GM23338 (cell line): ENCODE results near the gene FKBP10. TPM values are rescaled to one million over a fixed set of nuclear protein-coding genes. Genes with fewer than 3 reads are reported as not detected.

Source experiments
- ATAC-seq: fragments of 200-7000 bp; cut with Tn5 transposase; 3 replicates; pipeline ENCODE4 v1.9.1; 2020
- DNase-seq: peaks from one replicate; pipeline ENCODE4 v3.0.0-alpha.2; 2015; ENCODE audit warnings: low spot score
- H2AFZ ChIP-seq: fragments of 200-600 bp; sonication (generic); 2 replicates; pipeline ENCODE4 v1.8.0; 2016; ENCODE audit warnings: antibody characterized with exemption, mild to moderate bottlenecking, moderate library complexity
- H3F3A ChIP-seq: fragments of 200-600 bp; sonication (generic); replicated peaks from 2 replicates; pipeline ENCODE4 v1.8.0; 2017; ENCODE audit warnings: antibody characterized with exemption, mixed run types, low read depth
- H3K27ac ChIP-seq: fragments of 200-600 bp; sonication (generic); 2 replicates; pipeline ENCODE4 v1.6.1; 2016; ENCODE audit warnings: low read depth
- H3K27me3 ChIP-seq: fragments of 200-600 bp; sonication (generic); 2 replicates; pipeline ENCODE4 v1.8.0; 2016; ENCODE audit warnings: mild to moderate bottlenecking, mixed run types, moderate library complexity; ENCODE audit not compliant: insufficient read depth
- H3K36me3 ChIP-seq: fragments of 200-600 bp; sonication (generic); 2 replicates; pipeline ENCODE4 v1.8.0; 2016; ENCODE audit warnings: mild to moderate bottlenecking; ENCODE audit not compliant: insufficient read depth
- H3K4me1 ChIP-seq: fragments of 200-600 bp; sonication (generic); 2 replicates; pipeline ENCODE4 v1.8.0; 2016; ENCODE audit warnings: mild to moderate bottlenecking, moderate library complexity; ENCODE audit not compliant: insufficient read depth
- H3K4me2 ChIP-seq: fragments of 200-600 bp; sonication (generic); 2 replicates; pipeline ENCODE4 v1.7.1; 2017; ENCODE audit warnings: mixed run types
- H3K4me3 ChIP-seq: fragments of 200-600 bp; sonication (generic); 2 replicates; pipeline ENCODE4 v1.6.1; 2016; ENCODE audit warnings: mixed run types
- H3K79me2 ChIP-seq: fragments of 200-600 bp; sonication (generic); replicated peaks from 2 replicates; pipeline ENCODE4 v1.8.0; 2017; ENCODE audit warnings: mild to moderate bottlenecking; ENCODE audit not compliant: insufficient read depth
- H3K9me2 ChIP-seq: fragments of 200-600 bp; sonication (generic); 2 replicates; pipeline ENCODE4 v1.8.0; 2017; ENCODE audit not compliant: insufficient read depth
- H4K20me1 ChIP-seq: fragments of 200-600 bp; sonication (generic); replicated peaks from 2 replicates; pipeline ENCODE4 v1.8.0; 2017; ENCODE audit warnings: mild to moderate bottlenecking; ENCODE audit not compliant: insufficient read depth
- H3K27ac Mint-ChIP-seq: 2 replicates; pipeline ENCODE4 v1.8.0; 2020; ENCODE audit warnings: inconsistent platforms, mild to moderate bottlenecking, moderate library complexity, mixed read lengths
- H3K27me3 Mint-ChIP-seq: 3 replicates; pipeline ENCODE4 v1.8.0; 2022; ENCODE audit warnings: low read depth, mild to moderate bottlenecking, moderate library complexity, mixed read lengths, inconsistent platforms; ENCODE audit not compliant: insufficient read depth, poor library complexity
- H3K36me3 Mint-ChIP-seq: 3 replicates; pipeline ENCODE4 v1.8.0; 2021; ENCODE audit warnings: low read depth, mild to moderate bottlenecking, inconsistent platforms, moderate library complexity, mixed read lengths
- H3K4me1 Mint-ChIP-seq: 3 replicates; pipeline ENCODE4 v1.8.0; 2020; ENCODE audit warnings: mild to moderate bottlenecking, inconsistent platforms, mixed read lengths
- H3K4me3 Mint-ChIP-seq: 3 replicates; pipeline ENCODE4 v1.8.0; 2021; ENCODE audit warnings: moderate library complexity, mild to moderate bottlenecking, inconsistent platforms, mixed read lengths
- H3K9me3 Mint-ChIP-seq: 3 replicates; pipeline ENCODE4 v1.8.0; 2020; ENCODE audit warnings: moderate library complexity, mild to moderate bottlenecking, inconsistent platforms, mixed read lengths
- CREB1 ChIP-seq: fragments of 250-450 bp; sonication (Bioruptor Pico); IDR thresholded peaks from 2 replicates; pipeline ENCODE4 v1.5.0; 2020; ENCODE audit warnings: low read depth, mild to moderate bottlenecking, moderate library complexity
- EZH2 ChIP-seq: fragments of 200-600 bp; sonication (generic); IDR thresholded peaks from one replicate; pipeline ENCODE4 v1.8.0; 2017; ENCODE audit warnings: antibody characterized with exemption, mild to moderate bottlenecking, low read depth; ENCODE audit not compliant: unreplicated experiment
- EZH2phosphoT487 ChIP-seq: fragments of 200-600 bp; sonication (generic); IDR thresholded peaks from one replicate; pipeline ENCODE4 v1.8.1; 2018; ENCODE audit warnings: antibody characterized with exemption; ENCODE audit not compliant: unreplicated experiment
- NANOG ChIP-seq: IDR thresholded peaks from 2 replicates; pipeline ENCODE4 v1.6.1; 2016; ENCODE audit warnings: antibody characterized with exemption, borderline replicate concordance
- POLR2AphosphoS5 ChIP-seq: IDR thresholded peaks from 2 replicates; pipeline ENCODE4 v1.6.1; 2016; ENCODE audit warnings: antibody characterized with exemption, low read depth
- STAT1 ChIP-seq: IDR thresholded peaks from one replicate; pipeline ENCODE4 v1.6.1; 2016; ENCODE audit warnings: antibody characterized with exemption; ENCODE audit not compliant: unreplicated experiment
- polyA plus RNA-seq: library from polyadenylated mRNA; unstranded; fragments of >200 nt; fragmentation: Nextera tagmentation; extraction: Ambion mirVana; gene quantifications from 2 replicates; pipeline ENCODE4 v1.2.1, GENCODE V29; 2016
- total RNA-seq: library from RNA; depleted of rRNA; stranded (reverse); fragments of >200 nt; shearing (Covaris generic); gene quantifications from 2 replicates; pipeline ENCODE4 v1.2.3, GENCODE V29; 2014
- TF ChIP-seq, protein P1 (sequence below): IDR thresholded peaks from 2 replicates; pipeline ENCODE4 v1.6.1; 2016; ENCODE audit warnings: antibody characterized with exemption
- TF ChIP-seq, protein P2 (sequence below), 2 experiments: fragments of 200-600 bp in 1 of 2; sonication (generic) in 1 of 2; conservative IDR thresholded peaks; 2 replicates each; pipeline versions ENCODE4 v1.5.1 to v1.6.1; 2016 to 2017; ENCODE audit warnings: antibody characterized with exemption in 2 of 2, low read depth in 2 of 2, mild to moderate bottlenecking in 2 of 2, moderate library complexity in 1 of 2
- TF ChIP-seq, protein P3 (sequence below): fragments of 250-450 bp; sonication (Bioruptor Pico); IDR thresholded peaks from 2 replicates; pipeline ENCODE4 v1.5.0; 2020; ENCODE audit warnings: mild to moderate bottlenecking, moderate library complexity

Gene FKBP10
- total and polyA plus RNA-seq, 2 experiments from 2014 or later, result 26.2 to 151 TPM

DNA sequence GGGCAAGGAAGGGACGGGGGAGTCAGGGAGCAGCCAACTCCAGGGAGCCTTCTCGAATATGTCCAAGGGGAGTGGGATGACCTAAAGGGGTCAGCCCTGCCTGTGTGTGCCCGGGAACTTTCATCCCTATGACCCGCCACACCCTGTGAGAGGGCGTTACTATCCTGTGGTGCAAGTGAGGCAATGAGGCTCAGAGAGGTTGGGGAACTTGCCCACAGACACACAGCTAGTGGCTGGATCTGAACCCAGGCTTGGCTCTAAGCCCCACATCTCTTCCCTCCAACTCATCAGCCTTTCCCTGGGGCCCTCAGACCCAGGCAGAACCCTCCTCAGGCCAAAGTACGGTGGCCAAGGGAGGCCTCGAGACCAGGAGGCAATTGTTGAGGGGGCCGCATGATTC, 49.5 kb upstream of the FKBP10 start:
- H3K4me1 ChIP-seq, result no peaks in the 10 kb centered on the region
- H3K4me2 ChIP-seq, result no peak overlapping the region
- peaks cover 97% of the 10 kb centered on the region for H3K36me3 Mint-ChIP-seq
- no peaks in the 10 kb centered on the region for H3K27me3 ChIP-seq
- H2AFZ ChIP-seq, result no peak overlapping the region
- H3K27ac ChIP-seq, result no peak overlapping the region
- no peak overlapping the region for H3K27ac Mint-ChIP-seq
- DNase-seq, result no peak
- 0 out of 2 replicates have a peak, but pooled peaks cover 3% of the 10 kb centered on the region for H4K20me1 ChIP-seq
- no peaks in the 10 kb centered on the region for H3K27me3 Mint-ChIP-seq
- H3K9me2 ChIP-seq, result no peaks in the 10 kb centered on the region
- H3K4me3 ChIP-seq, result no peak overlapping the region
- no peaks in the 10 kb centered on the region for H3K4me1 Mint-ChIP-seq
- no peaks in the 10 kb centered on the region for H3K9me3 Mint-ChIP-seq
- H3K4me3 Mint-ChIP-seq, result no peak overlapping the region
- H3K79me2 ChIP-seq, result no peaks in the 10 kb centered on the region
- 0 out of 2 replicates have a peak, but pooled peaks cover 2% of the 10 kb centered on the region for H3F3A ChIP-seq
- H3K36me3 ChIP-seq, result peaks cover 27% of the 10 kb centered on the region
- ATAC-seq, result no peak
- no peak for TF ChIP-seq EZH2phosphoT487
- TF ChIP-seq, protein P1, sequence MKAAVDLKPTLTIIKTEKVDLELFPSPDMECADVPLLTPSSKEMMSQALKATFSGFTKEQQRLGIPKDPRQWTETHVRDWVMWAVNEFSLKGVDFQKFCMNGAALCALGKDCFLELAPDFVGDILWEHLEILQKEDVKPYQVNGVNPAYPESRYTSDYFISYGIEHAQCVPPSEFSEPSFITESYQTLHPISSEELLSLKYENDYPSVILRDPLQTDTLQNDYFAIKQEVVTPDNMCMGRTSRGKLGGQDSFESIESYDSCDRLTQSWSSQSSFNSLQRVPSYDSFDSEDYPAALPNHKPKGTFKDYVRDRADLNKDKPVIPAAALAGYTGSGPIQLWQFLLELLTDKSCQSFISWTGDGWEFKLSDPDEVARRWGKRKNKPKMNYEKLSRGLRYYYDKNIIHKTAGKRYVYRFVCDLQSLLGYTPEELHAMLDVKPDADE, result no peak
- TF ChIP-seq CREB1 (CRISPR knock-in tag), result no peak
- no peak for TF ChIP-seq NANOG

DNA sequence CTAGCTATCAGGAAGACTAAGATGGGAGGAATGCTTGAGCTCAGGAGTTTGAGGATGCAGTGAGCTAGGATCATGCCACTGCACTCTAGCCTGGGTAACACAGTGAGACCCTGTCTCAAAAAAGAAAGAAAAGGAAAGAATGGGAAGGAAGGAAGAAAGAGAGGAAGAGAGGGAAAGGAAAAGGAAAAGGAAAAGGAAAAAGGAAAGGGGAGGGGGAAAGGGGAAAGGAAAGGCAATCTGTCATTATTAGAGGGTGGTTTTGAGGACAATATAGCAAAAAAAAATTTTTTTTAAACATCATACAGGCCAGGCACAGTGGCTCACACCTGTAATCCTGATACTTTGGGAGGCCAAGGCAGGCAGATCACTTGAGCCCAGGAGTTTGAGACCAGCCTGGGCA, 46.7 kb upstream of the FKBP10 start:
- no peaks in the 10 kb centered on the region for H3K27me3 ChIP-seq
- peaks cover 30% of the 10 kb centered on the region for H3K36me3 ChIP-seq
- Mint-ChIP-seq H3K27ac (no peak overlapping the region), H3K9me3 (no peaks in the 10 kb centered on the region), H3K4me1 (no peaks in the 10 kb centered on the region), H3K4me3 (no peak overlapping the region), H3K27me3 (peaks cover 4% of the 10 kb centered on the region), H3K36me3 (peaks cover 96% of the 10 kb centered on the region)
- H3K9me2 ChIP-seq, result no peaks in the 10 kb centered on the region
- no peaks in the 10 kb centered on the region for H3K79me2 ChIP-seq
- H3F3A ChIP-seq, result 0 out of 2 replicates have a peak, but pooled peaks cover 9% of the 10 kb centered on the region
- no peak overlapping the region for H3K27ac ChIP-seq
- H3K4me2 ChIP-seq, result no peak overlapping the region
- no peak overlapping the region for H2AFZ ChIP-seq
- DNase-seq, result no peak
- no peak for ATAC-seq
- H4K20me1 ChIP-seq, result 0 out of 2 replicates have a peak, but pooled peaks cover 3% of the 10 kb centered on the region
- no peak overlapping the region for H3K4me3 ChIP-seq
- no peaks in the 10 kb centered on the region for H3K4me1 ChIP-seq
- TF ChIP-seq EZH2 (no peak), STAT1 (no peak), POLR2AphosphoS5 (no peak), CREB1 (CRISPR knock-in tag) (no peak), NANOG (no peak)
- TF ChIP-seq, protein P2, sequence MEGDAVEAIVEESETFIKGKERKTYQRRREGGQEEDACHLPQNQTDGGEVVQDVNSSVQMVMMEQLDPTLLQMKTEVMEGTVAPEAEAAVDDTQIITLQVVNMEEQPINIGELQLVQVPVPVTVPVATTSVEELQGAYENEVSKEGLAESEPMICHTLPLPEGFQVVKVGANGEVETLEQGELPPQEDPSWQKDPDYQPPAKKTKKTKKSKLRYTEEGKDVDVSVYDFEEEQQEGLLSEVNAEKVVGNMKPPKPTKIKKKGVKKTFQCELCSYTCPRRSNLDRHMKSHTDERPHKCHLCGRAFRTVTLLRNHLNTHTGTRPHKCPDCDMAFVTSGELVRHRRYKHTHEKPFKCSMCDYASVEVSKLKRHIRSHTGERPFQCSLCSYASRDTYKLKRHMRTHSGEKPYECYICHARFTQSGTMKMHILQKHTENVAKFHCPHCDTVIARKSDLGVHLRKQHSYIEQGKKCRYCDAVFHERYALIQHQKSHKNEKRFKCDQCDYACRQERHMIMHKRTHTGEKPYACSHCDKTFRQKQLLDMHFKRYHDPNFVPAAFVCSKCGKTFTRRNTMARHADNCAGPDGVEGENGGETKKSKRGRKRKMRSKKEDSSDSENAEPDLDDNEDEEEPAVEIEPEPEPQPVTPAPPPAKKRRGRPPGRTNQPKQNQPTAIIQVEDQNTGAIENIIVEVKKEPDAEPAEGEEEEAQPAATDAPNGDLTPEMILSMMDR (conservative IDR thresholded peaks at IDR 0.05; ENCODE audit: low read depth in 2 of 2), result no peak
- TF ChIP-seq, protein P3, sequence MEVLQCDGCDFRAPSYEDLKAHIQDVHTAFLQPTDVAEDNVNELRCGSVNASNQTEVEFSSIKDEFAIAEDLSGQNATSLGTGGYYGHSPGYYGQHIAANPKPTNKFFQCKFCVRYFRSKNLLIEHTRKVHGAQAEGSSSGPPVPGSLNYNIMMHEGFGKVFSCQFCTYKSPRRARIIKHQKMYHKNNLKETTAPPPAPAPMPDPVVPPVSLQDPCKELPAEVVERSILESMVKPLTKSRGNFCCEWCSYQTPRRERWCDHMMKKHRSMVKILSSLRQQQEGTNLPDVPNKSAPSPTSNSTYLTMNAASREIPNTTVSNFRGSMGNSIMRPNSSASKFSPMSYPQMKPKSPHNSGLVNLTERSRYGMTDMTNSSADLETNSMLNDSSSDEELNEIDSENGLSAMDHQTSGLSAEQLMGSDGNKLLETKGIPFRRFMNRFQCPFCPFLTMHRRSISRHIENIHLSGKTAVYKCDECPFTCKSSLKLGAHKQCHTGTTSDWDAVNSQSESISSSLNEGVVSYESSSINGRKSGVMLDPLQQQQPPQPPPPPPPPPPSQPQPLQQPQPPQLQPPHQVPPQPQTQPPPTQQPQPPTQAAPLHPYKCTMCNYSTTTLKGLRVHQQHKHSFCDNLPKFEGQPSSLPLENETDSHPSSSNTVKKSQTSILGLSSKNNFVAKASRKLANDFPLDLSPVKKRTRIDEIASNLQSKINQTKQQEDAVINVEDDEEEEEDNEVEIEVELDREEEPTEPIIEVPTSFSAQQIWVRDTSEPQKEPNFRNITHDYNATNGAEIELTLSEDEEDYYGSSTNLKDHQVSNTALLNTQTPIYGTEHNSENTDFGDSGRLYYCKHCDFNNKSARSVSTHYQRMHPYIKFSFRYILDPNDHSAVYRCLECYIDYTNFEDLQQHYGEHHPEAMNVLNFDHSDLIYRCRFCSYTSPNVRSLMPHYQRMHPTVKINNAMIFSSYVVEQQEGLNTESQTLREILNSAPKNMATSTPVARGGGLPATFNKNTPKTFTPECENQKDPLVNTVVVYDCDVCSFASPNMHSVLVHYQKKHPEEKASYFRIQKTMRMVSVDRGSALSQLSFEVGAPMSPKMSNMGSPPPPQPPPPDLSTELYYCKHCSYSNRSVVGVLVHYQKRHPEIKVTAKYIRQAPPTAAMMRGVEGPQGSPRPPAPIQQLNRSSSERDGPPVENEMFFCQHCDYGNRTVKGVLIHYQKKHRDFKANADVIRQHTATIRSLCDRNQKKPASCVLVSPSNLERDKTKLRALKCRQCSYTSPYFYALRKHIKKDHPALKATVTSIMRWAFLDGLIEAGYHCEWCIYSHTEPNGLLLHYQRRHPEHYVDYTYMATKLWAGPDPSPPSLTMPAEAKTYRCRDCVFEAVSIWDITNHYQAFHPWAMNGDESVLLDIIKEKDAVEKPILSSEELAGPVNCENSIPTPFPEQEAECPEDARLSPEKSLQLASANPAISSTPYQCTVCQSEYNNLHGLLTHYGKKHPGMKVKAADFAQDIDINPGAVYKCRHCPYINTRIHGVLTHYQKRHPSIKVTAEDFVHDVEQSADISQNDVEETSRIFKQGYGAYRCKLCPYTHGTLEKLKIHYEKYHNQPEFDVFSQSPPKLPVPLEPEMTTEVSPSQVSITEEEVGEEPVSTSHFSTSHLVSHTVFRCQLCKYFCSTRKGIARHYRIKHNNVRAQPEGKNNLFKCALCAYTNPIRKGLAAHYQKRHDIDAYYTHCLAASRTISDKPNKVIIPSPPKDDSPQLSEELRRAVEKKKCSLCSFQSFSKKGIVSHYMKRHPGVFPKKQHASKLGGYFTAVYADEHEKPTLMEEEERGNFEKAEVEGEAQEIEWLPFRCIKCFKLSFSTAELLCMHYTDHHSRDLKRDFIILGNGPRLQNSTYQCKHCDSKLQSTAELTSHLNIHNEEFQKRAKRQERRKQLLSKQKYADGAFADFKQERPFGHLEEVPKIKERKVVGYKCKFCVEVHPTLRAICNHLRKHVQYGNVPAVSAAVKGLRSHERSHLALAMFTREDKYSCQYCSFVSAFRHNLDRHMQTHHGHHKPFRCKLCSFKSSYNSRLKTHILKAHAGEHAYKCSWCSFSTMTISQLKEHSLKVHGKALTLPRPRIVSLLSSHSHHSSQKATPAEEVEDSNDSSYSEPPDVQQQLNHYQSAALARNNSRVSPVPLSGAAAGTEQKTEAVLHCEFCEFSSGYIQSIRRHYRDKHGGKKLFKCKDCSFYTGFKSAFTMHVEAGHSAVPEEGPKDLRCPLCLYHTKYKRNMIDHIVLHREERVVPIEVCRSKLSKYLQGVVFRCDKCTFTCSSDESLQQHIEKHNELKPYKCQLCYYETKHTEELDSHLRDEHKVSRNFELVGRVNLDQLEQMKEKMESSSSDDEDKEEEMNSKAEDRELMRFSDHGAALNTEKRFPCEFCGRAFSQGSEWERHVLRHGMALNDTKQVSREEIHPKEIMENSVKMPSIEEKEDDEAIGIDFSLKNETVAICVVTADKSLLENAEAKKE (CRISPR knock-in tag), result no peak
